Activated CD8-positive, alpha-beta memory T cell treated with anti-CD3 and anti-CD28 coated beads for 36 hours (primary cell): Measurements from ENCODE around the gene STN1. TPM values are rescaled to one million over a fixed set of nuclear protein-coding genes. Genes with fewer than 3 reads are reported as not detected.

ENCODE experiments used
- CTCF ChIA-PET: fragments of 350-600 bp; sonication (Branson Sonifier 250); formaldehyde crosslinking; loops from one replicate; lab custom pipeline; 2021; ENCODE audit warnings: antibody characterized with exemption; lab: Charles Lee
- POLR2A ChIA-PET: fragments of 350-600 bp; sonication (Branson Sonifier 250); formaldehyde crosslinking; loops from one replicate; lab custom pipeline; 2021; ENCODE audit warnings: antibody characterized with exemption; lab: Charles Lee
- total RNA-seq, 2 experiments: library from RNA; stranded (reverse); gene quantifications; one replicate each; pipeline ENCODE4 v1.2.3, GENCODE V29; 2021

Gene STN1
- total RNA-seq, 2 experiments from 2014 or later, result 21.1 to 22.5 TPM

DNA sequence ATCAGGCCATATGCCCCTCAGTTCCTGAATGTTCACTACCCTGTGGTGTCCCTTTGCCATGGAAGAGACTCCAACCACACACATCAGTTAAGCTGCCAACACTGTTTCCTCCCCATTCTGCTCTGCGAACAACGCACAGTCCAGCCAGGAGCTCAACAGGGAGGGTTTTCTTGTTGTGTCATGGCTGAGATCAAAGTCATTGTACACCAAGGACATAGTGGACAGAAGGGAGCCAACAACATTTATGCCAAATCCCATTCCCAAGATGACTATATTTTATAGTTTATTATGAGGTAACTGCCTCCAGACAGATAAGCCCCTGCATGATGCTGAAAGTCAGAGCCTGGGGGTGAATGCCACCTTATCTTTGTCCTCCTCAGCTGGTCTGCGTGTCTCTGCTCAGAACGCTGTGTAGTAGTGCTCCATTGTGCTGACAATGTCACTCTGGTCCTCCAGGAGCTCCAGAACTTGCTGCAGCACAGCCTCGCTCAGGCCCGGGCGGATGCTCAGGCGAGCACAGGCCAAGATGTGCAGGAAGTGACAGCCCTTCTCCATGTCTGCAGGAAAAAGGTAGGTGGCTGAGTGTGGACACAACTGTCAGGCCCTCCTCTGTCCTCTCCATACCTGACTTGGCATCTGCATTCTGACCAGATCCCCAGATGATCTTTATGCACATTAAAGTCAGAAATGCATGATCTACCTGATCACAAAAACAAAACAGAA is 35.5 kb downstream of the STN1 start:
- ChIA-PET POLR2A (no interaction called here), CTCF (no interaction called here)

GRCh38 chr10:103881416-103882284 is 36.3 kb downstream of the STN1 start:
- CTCF ChIA-PET, result interaction anchor here (0.7 kb wide), 1 partner anchor 169 kb away, joined by 3 read pairs; no protein-coding TSS in a partner anchor
- POLR2A ChIA-PET, result no interaction called here

- ChIA-PET POLR2A (no interaction called here), CTCF (no interaction called here)
Observed at GRCh38 chr10:103879831-103880230, 38.2 kb downstream of the STN1 start.

DNA sequence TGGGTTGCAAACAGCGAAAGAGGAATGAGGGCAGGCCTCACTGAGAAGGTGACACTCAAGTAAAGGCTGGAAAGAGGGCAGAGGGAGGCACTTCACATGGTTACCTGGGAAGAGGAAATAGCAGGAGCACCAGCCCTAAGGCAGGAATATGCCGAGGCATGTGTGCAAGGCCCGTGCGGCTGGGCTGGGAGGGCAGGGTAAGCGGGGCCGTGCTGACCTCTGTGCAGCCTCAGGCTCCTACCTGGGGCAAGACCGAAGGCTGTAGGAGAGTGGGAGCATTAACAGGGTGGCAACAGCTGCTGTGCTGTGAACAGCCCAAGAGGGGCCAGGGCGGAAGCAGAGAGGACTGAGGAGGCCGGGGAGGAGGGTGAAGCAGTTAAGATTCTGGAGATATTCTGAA is 38.6 kb downstream of the STN1 start:
- POLR2A ChIA-PET, result no interaction called here
- CTCF ChIA-PET, result no interaction called here

DNA sequence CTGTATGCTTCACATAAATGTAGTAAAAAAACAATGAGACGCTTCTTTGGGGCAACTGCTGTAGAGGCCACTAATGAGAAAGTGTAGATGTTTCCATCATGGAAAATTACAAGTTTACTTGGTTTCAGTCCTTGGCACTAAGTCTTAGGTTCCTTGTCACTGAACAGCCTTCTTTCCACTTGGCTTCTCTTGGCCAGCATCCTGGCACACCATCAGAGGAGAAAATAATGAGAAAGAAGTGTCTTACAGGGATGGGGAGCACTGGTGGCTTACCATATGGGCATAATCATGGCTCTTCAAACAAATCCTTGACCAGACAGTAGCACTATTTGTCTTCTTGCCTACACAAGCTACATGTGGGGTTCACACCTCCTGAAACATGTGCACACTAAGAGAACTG is 40.1 kb downstream of the STN1 start:
- ChIA-PET POLR2A (no interaction called here), CTCF (interaction anchor here (0.6 kb wide), 1 partner anchor 125 kb away, joined by 3 read pairs; no protein-coding TSS in a partner anchor)

DNA sequence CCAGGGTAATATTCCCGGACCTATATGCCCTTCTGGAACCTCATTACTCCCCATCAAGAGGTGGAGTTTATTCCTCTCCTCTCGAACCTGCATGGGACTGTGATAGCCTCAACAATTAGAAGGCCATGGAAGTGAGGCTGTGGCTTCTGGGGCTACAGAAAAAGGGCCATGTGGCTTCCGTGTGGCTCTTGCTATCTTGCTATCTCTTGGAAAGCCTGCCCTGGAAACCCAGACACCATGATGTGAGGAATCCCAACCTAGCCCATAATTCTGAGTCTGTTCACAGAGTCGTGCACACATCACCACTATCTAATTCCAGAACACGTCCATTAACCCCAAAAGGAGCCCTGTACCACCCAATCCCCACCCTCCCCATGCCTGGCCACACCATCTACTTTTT is 41.8 kb downstream of the STN1 start:
- POLR2A ChIA-PET, result no interaction called here
- CTCF ChIA-PET, result no interaction called here

DNA sequence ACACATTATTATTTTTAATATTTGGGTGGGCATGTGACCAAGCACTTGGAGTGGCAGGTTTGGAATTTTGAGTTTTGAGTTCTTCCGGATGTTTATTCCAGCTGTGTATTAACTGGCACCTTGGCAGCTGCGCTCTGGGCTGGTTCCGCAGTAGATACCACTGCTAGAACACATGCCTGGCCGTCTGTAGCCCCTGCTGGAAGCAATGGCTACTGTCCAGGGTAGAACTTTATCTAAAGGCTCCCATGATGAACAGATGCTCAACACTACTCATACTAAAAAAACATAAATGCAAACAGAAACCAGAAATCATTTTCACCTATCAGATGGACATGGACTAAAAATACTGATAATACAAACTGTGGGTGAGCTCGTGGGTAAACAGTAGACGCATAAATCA is 43.3 kb downstream of the STN1 start:
- CTCF ChIA-PET, result interaction anchor here (1.2 kb wide), 1 partner anchor 122 kb away, joined by 3 read pairs; no protein-coding TSS in a partner anchor
- POLR2A ChIA-PET, result no interaction called here

GRCh38 chr10:103872137-103872931 is 45.6 kb downstream of the STN1 start:
- ChIA-PET CTCF (no interaction called here), POLR2A (no interaction called here)

- POLR2A ChIA-PET, result no interaction called here
- CTCF ChIA-PET, result no interaction called here
Observed at GRCh38 chr10:103871006-103871405, 47.0 kb downstream of the STN1 start.

GRCh38 chr10:103870516-103870915 is 47.5 kb downstream of the STN1 start:
- ChIA-PET CTCF (no interaction called here), POLR2A (no interaction called here)

- ChIA-PET POLR2A (no interaction called here), CTCF (no interaction called here)
Observed at GRCh38 chr10:103869336-103869735, 48.6 kb downstream of the STN1 start.

DNA sequence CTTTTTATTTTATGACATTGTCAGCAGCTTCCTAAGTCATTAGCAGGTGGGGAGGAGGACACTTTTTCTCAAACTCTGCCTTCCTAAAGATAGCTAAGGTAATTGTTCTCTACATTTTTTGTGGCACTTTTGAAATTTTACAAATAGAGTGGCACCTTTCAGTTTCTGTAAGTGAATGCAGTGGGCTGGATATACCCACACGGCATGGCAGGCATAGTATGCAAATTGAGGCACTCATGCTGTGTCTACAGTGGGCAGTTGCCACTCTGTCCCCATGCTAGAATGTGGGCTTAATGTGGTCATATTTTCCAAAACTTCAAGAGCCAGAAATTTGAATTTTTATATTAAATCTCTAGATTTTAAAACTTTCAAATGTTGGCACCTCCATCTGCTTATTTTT is 49.8 kb downstream of the STN1 start:
- ChIA-PET CTCF (interaction anchor here (0.6 to 0.9 kb wide), 3 partner anchors 17 to 129 kb away, joined by 3 to 6 read pairs (median 3); no protein-coding TSS in a partner anchor), POLR2A (no interaction called here)

DNA sequence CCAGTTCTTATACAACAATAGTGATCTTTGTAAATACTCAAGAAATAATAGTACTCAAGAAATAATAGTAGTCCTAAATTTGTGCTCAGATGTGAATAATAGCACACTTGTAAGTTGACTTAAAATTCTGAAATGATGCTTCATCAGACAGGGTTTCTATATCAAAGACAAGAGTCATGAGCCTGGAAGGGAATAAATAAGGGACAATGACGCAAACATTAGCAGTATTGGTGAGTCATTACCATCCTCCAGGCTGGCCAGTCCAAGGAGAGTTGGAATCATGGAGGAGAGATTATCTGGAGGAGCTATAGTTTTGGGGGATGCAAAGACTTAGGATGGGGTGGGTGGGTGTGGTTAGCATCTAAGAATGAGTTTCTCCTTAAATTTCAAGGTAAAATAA is 56.5 kb downstream of the STN1 start:
- ChIA-PET POLR2A (no interaction called here), CTCF (interaction anchor here (0.8 kb wide), 1 partner anchor 149 kb away, joined by 3 read pairs; no protein-coding TSS in a partner anchor)

GRCh38 chr10:103859161-103860086 is 58.6 kb downstream of the STN1 start:
- POLR2A ChIA-PET, result no interaction called here
- CTCF ChIA-PET, result interaction anchor here (1.3 to 5.1 kb wide), 2 partner anchors 11 to 147 kb away, joined by 3 to 46 read pairs; no protein-coding TSS in a partner anchor

DNA sequence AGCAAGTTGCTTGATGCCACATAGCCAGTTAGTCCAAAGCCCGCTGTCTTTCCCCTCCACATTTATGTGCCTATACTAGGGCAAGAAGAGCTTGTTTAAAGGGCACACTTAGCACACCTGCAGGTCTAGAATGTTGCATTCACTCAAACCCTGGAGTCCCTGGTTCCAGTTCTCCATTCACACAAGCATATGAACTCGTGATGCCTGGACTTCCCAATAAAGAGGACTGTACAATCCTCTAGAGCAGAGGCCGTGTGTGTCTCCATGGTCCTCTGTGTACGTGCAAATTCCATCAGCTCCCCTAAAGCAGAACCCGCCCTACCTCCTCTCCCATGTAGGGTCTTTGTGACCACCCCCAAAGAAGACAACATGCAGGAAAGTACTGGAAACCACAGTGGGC is 59.6 kb downstream of the STN1 start:
- CTCF ChIA-PET, result interaction anchor here (1.3 to 5.1 kb wide), 2 partner anchors 10 to 146 kb away, joined by 3 to 46 read pairs; no protein-coding TSS in a partner anchor
- POLR2A ChIA-PET, result no interaction called here

GRCh38 chr10:103856797-103857170 is 61.2 kb downstream of the STN1 start:
- ChIA-PET POLR2A (no interaction called here), CTCF (interaction anchor here (0.7 to 5.1 kb wide), 4 partner anchors 10 to 148 kb away, joined by 3 to 46 read pairs (median 6); no protein-coding TSS in a partner anchor)

GRCh38 chr10:103855852-103856796 is 61.9 kb downstream of the STN1 start:
- CTCF ChIA-PET, result interaction anchor here (0.9 to 5.1 kb wide), 3 partner anchors 9 to 148 kb away, joined by 3 to 46 read pairs (median 9); no protein-coding TSS in a partner anchor
- POLR2A ChIA-PET, result no interaction called here
